H1 (cell line): ENCODE data around the gene PTGER3. TPM values are rescaled to one million over a fixed set of nuclear protein-coding genes. Genes with fewer than 3 reads are reported as not detected.

Experiments used
- CTCF ChIA-PET: fragments of 300-600 bp; sonication (Branson Sonifier 250); formaldehyde crosslinking; loops from one replicate; lab custom pipeline; 2021; ENCODE audit not compliant: partially characterized antibody; lab: Charles Lee
- POLR2A ChIA-PET: fragments of 300-600 bp; sonication (Branson Sonifier 250); formaldehyde crosslinking; loops from one replicate; lab custom pipeline; 2021; ENCODE audit warnings: inconsistent platforms; ENCODE audit not compliant: partially characterized antibody; lab: Charles Lee
- DNase-seq, 2 experiments: peaks; one replicate each; pipeline versions ENCODE4 v3.0.0 to v3.0.0-alpha.2; 2010 to 2022; ENCODE audit warnings: low spot score in 2 of 2, low read depth in 1 of 2, mixed read lengths in 1 of 2
- FAIRE-seq: peaks from 2 replicates; lab custom pipeline; 2011; peaks lifted over from hg19 to GRCh38; lab: Jason Lieb, UNC
- H2AFZ ChIP-seq: 2 replicates; pipeline ENCODE4 v1.8.1; 2012; ENCODE audit warnings: low read length, inconsistent platforms
- H2AK5ac ChIP-seq: 2 replicates; pipeline ENCODE4 v1.6.1; 2013; ENCODE audit warnings: low read depth, low read length
- H2BK120ac ChIP-seq: replicated peaks from 2 replicates; pipeline ENCODE3; 2013; ENCODE audit warnings: low read depth, low read length, inconsistent platforms
- H2BK12ac ChIP-seq: 2 replicates; pipeline ENCODE4 v1.6.1; 2013; ENCODE audit warnings: low read depth, low read length
- H2BK15ac ChIP-seq: 2 replicates; pipeline ENCODE4 v1.6.1; 2013; ENCODE audit warnings: low read length
- H2BK20ac ChIP-seq: 2 replicates; pipeline ENCODE4 v1.6.1; 2013; ENCODE audit warnings: low read length
- H2BK5ac ChIP-seq: 2 replicates; pipeline ENCODE4 v1.6.1; 2013; ENCODE audit warnings: low read depth, low read length
- H3K14ac ChIP-seq: 2 replicates; pipeline ENCODE4 v1.6.1; 2013; ENCODE audit warnings: inconsistent platforms; ENCODE audit not compliant: insufficient read length
- H3K18ac ChIP-seq: 2 replicates; pipeline ENCODE4 v1.6.1; 2013; ENCODE audit warnings: low read length; ENCODE audit errors: extremely low read depth
- H3K23ac ChIP-seq: 2 replicates; pipeline ENCODE4 v1.6.1; 2013; ENCODE audit warnings: inconsistent platforms; ENCODE audit not compliant: insufficient read length
- H3K23me2 ChIP-seq: 2 replicates; pipeline ENCODE4 v1.6.1; 2013; ENCODE audit warnings: low read depth, low read length
- H3K27ac ChIP-seq: 2 replicates; pipeline ENCODE4 v1.6.1; 2011; ENCODE audit warnings: low read depth, low read length, inconsistent platforms
- H3K27me3 ChIP-seq, 4 experiments: replicated peaks in 1 of 4; 1 replicate in 1 of 4; 2 replicates in 3 of 4; pipeline versions ENCODE4 v1.6.1 to v1.8.1; 2011 to 2013; ENCODE audit warnings: low read length in 3 of 4, mild to moderate bottlenecking in 3 of 4, inconsistent platforms in 2 of 4, mixed read lengths in 2 of 4, moderate library complexity in 1 of 4; ENCODE audit not compliant: control insufficient read depth in 3 of 4, insufficient read depth in 3 of 4; ENCODE audit errors: extremely low read depth in 1 of 4
- H3K36me3 ChIP-seq, 4 experiments: 2 replicates each; pipeline versions ENCODE4 v1.6.1 to v1.8.1; 2011 to 2013; ENCODE audit warnings: mild to moderate bottlenecking in 4 of 4, low read length in 3 of 4, moderate library complexity in 2 of 4, control low read depth in 1 of 4, inconsistent platforms in 1 of 4; ENCODE audit not compliant: insufficient read depth in 4 of 4, control insufficient read depth in 2 of 4
- H3K4ac ChIP-seq: replicated peaks from 2 replicates; pipeline ENCODE3; 2013; ENCODE audit warnings: low read length, low read depth, mixed read lengths, inconsistent platforms; ENCODE audit not compliant: insufficient read length
- H3K4me1 ChIP-seq, 4 experiments: replicated peaks in 1 of 4; 1 replicate in 1 of 4; 2 replicates in 3 of 4; pipeline versions ENCODE4 v1.6.1 to v1.8.1; 2011 to 2013; ENCODE audit warnings: low read length in 3 of 4, inconsistent platforms in 2 of 4, mixed read lengths in 1 of 4; ENCODE audit not compliant: insufficient read depth in 4 of 4, control insufficient read depth in 3 of 4
- H3K4me2 ChIP-seq, 2 experiments: 2 replicates each; pipeline versions ENCODE4 v1.6.1 to v1.8.1; 2011 to 2013; ENCODE audit warnings: low read depth in 2 of 2, low read length in 2 of 2, control low read depth in 1 of 2, inconsistent platforms in 1 of 2, mild to moderate bottlenecking in 1 of 2; ENCODE audit not compliant: insufficient read depth in 1 of 2
- H3K4me3 ChIP-seq, 4 experiments: fragments of 200-600, 300-600 bp in 1 of 4; sonication (generic), shearing (Covaris generic), sonication (Bioruptor Twin) in 1 of 4; 2 replicates each; pipeline versions ENCODE4 v1.5.1 to v1.8.1; 2011 to 2016; ENCODE audit warnings: low read length in 4 of 4, low read depth in 3 of 4, control low read depth in 2 of 4, inconsistent platforms in 2 of 4, mild to moderate bottlenecking in 2 of 4, mixed read lengths in 1 of 4, moderate library complexity in 1 of 4; ENCODE audit not compliant: insufficient read depth in 2 of 4; ENCODE audit errors: extremely low read depth in 1 of 4
- H3K56ac ChIP-seq: replicated peaks from 2 replicates; pipeline ENCODE3; 2013; ENCODE audit warnings: low read depth, mild to moderate bottlenecking, mixed read lengths, low read length, inconsistent platforms; ENCODE audit not compliant: insufficient read length
- H3K79me1 ChIP-seq: 2 replicates; pipeline ENCODE4 v1.6.1; 2013; ENCODE audit warnings: low read depth, low read length, control low read depth
- H3K79me2 ChIP-seq, 2 experiments: 2 replicates each; pipeline versions ENCODE4 v1.6.1 to v1.8.1; 2012 to 2013; ENCODE audit warnings: low read length in 2 of 2, mild to moderate bottlenecking in 2 of 2, inconsistent platforms in 1 of 2; ENCODE audit not compliant: insufficient read depth in 2 of 2, control insufficient read depth in 1 of 2
- H3K9ac ChIP-seq, 4 experiments: replicated peaks in 1 of 4; 1 replicate in 1 of 4; 2 replicates in 3 of 4; pipeline versions ENCODE4 v1.6.1 to v1.8.1; 2011 to 2013; ENCODE audit warnings: low read depth in 3 of 4, low read length in 3 of 4, control low read depth in 2 of 4, mild to moderate bottlenecking in 2 of 4, moderate library complexity in 2 of 4, inconsistent platforms in 1 of 4; ENCODE audit errors: extremely low read depth in 1 of 4
- H3K9me3 ChIP-seq, 2 experiments: 2 replicates each; pipeline versions ENCODE4 v1.6.1 to v1.8.1; 2012 to 2013; ENCODE audit warnings: mild to moderate bottlenecking in 2 of 2, moderate library complexity in 2 of 2, control low read depth in 1 of 2, inconsistent platforms in 1 of 2, low read depth in 1 of 2, low read length in 1 of 2, mixed read lengths in 1 of 2; ENCODE audit not compliant: insufficient read depth in 2 of 2
- H4K20me1 ChIP-seq, 2 experiments: replicated peaks in 1 of 2; 2 replicates each; pipeline versions ENCODE3 to v1.8.1; 2011 to 2013; ENCODE audit warnings: inconsistent platforms in 2 of 2, low read length in 2 of 2, mild to moderate bottlenecking in 1 of 2; ENCODE audit not compliant: insufficient read depth in 2 of 2, control insufficient read depth in 1 of 2
- H4K5ac ChIP-seq: 2 replicates; pipeline ENCODE4 v1.6.1; 2013; ENCODE audit warnings: low read length, low read depth, mixed read lengths, inconsistent platforms; ENCODE audit not compliant: insufficient read length
- H4K8ac ChIP-seq: 2 replicates; pipeline ENCODE4 v1.8.0; 2013; ENCODE audit warnings: mild to moderate bottlenecking, moderate library complexity, low read length, inconsistent platforms; ENCODE audit not compliant: insufficient read depth; ENCODE audit errors: extremely low read depth
- H4K91ac ChIP-seq: replicated peaks from 2 replicates; pipeline ENCODE3; 2013; ENCODE audit warnings: low read length, mixed read lengths, inconsistent platforms; ENCODE audit not compliant: insufficient read length
- HDAC2 ChIP-seq, 2 experiments: fragments of 300-600 bp in 1 of 2; sonication (generic) in 1 of 2; IDR thresholded peaks; 2 replicates each; pipeline ENCODE4 v1.6.1; 2011 to 2012; ENCODE audit warnings: low read depth in 2 of 2, low read length in 2 of 2, mild to moderate bottlenecking in 2 of 2, moderate library complexity in 2 of 2, borderline replicate concordance in 1 of 2, inconsistent platforms in 1 of 2
- WGBS, 2 experiments: shearing (Covaris generic) in 1 of 2; methylation state at CpG; one replicate each; pipeline versions ENCODE4 v1.1.6 to v1.1.7; 2013 to 2015; ENCODE audit warnings: low lambda C conversion rate in 2 of 2, mixed read lengths in 2 of 2, inconsistent platforms in 1 of 2, low coverage in 1 of 2, missing lambda C conversion rate in 1 of 2; ENCODE audit not compliant: insufficient replicate concordance in 2 of 2, insufficient coverage in 1 of 2, insufficient read length in 1 of 2; ENCODE audit errors: extremely low coverage in 1 of 2, missing lambda C conversion rate in 1 of 2; 5-methylcytosine and 5-hydroxymethylcytosine counted together
- microRNA counts: library from miRNA; unstranded; fragments of <30 nt; microRNA quantifications from one replicate; lab custom pipeline; 2015
- microRNA-seq, 2 experiments: library from miRNA; unstranded; fragments of <30 nt; microRNA quantifications; one replicate each; pipeline versions ENCODE4 to v1.2.0, GENCODE V29; 2016 to 2020; ENCODE audit warnings: borderline microRNAs expressed in 2 of 2, borderline number of aligned reads in 2 of 2, borderline replicate concordance in 1 of 2
- polyA plus RNA-seq, 7 experiments: library from polyadenylated mRNA; depleted of rRNA in 3 of 7; stranded (reverse) in 5 of 7; unstranded in 2 of 7; fragments of >200 nt in 5 of 7; fragments of 200-250 nt in 2 of 7; gene quantifications; 1 replicate in 5 of 7; 2 replicates in 1 of 7; 4 replicates in 1 of 7; pipeline versions ENCODE4 v1.2.1 to v1.2.3, GENCODE V29; 2011 to 2013; ENCODE audit warnings: missing spikeins in 2 of 7, mixed read lengths in 2 of 7
- small RNA-seq: library from polyadenylated mRNA; stranded (forward); fragments of <200 nt; extraction: miRNeasy Mini kit (QIAGEN cat#:217004); gene quantifications from one replicate; pipeline ENCODE3, GENCODE V24; 2013; ENCODE audit not compliant: insufficient read depth
- total RNA-seq: library from RNA; stranded (reverse); fragmentation: NEBNext Ultra II Directional; extraction: Animal tissue kit (Norgen Biotek cat#: 25700); gene quantifications from 2 replicates; pipeline ENCODE4 v1.2.1, GENCODE V29; 2021

PTGER3 gene
- total and polyA plus RNA-seq, 2 of the 8 experiments (the other 6 are each of a cell fraction or from before 2014, with no cell fraction given) = 0.38 to 0.82 TPM

GRCh38 chr1:70922196-70922595 lies 125.4 kb downstream of the PTGER3 start:
- H3K36me3 ChIP-seq = no peaks in the 10 kb centered on the region
- H2BK5ac ChIP-seq = no peak overlapping the region
- WGBS, 2 experiments = 74% methylated on average over 2 of the region's 2 CpGs; no CpG with 5 or more reads in 1 of the 2 experiments
- no peak overlapping the region for H4K8ac ChIP-seq
- H3K4me3 ChIP-seq = no peak overlapping the region
- H2BK20ac ChIP-seq = no peak overlapping the region
- H3K18ac ChIP-seq = no peak overlapping the region
- ChIA-PET CTCF (no interaction called here), POLR2A (no interaction called here)
- no peaks in the 10 kb centered on the region for H3K79me1 ChIP-seq
- H3K4ac ChIP-seq = no peak overlapping the region
- H3K23ac ChIP-seq = no peak overlapping the region
- H2BK12ac ChIP-seq = no peak overlapping the region
- no peak overlapping the region for H3K4me2 ChIP-seq
- no peak overlapping the region for H2AFZ ChIP-seq
- H3K4me1 ChIP-seq = no peaks in the 10 kb centered on the region
- H3K23me2 ChIP-seq = no peaks in the 10 kb centered on the region
- H3K14ac ChIP-seq = no peak overlapping the region
- no peak overlapping the region for H2AK5ac ChIP-seq
- DNase-seq (no peak), FAIRE-seq (no peak)
- no peak overlapping the region for H3K56ac ChIP-seq
- H3K27ac ChIP-seq = no peak overlapping the region
- H2BK120ac ChIP-seq = no peak overlapping the region
- no peak overlapping the region for H4K91ac ChIP-seq
- no peak overlapping the region for H3K9ac ChIP-seq
- H2BK15ac ChIP-seq = no peak overlapping the region
- TF ChIP-seq HDAC2 (IDR thresholded peaks at IDR 0.05; ENCODE audit: borderline replicate concordance in 1 of 2, low read depth in 2 of 2, low read length in 2 of 2) = no peak
- H4K20me1 ChIP-seq = no peaks in the 10 kb centered on the region
- H4K5ac ChIP-seq = no peak overlapping the region
- H3K9me3 ChIP-seq = peaks cover 18 to 21% of the 10 kb centered on the region in 2 experiments
- no peaks in the 10 kb centered on the region for H3K27me3 ChIP-seq
- no peaks in the 10 kb centered on the region for H3K79me2 ChIP-seq

MicroRNAs within 50 kb of the gene (microRNA counts, 767-probe panel; counts per million panel counts)
- microRNA hsa-miR-186-5p (lab: Ali Mortazavi, UCI) = 879 counts per million, percentile 95 among the panel's probes with 10 or more counts

Small RNAs within 50 kb of the gene (microRNA-seq; reads per million reads assigned to microRNA genes)
- 38.2 to 160 reads per million in 2 experiments for gene MIR186

Small RNAs within 50 kb of the gene (small RNA-seq; reads per million reads assigned to genes)
- gene MIR186 = 21,672 reads per million, percentile 100 among the genes with 10 or more reads in this experiment

Other genes with a start within 250 kb of the PTGER3 start
- gene ZRANB2, start 33.2 kb upstream of the PTGER3 start, total RNA-seq = 94.1 and 103 TPM in 2 replicates
- 21.4 and 35.8 TPM in 2 replicates for gene ZRANB2, start 33.2 kb upstream of the PTGER3 start, polyA plus RNA-seq (2011; rRNA removed)